Activated CD4-positive, alpha-beta T cell treated with anti-CD3 and anti-CD28 coated beads, Interleukin-10, Interleukin-2, amounts not matched to agents 100 ng/mL and 50 ng/mL, durations not matched to agents 16 hours and 8 hours (primary cell): Measurements from ENCODE around the gene ATP6V1G2.

Experiments
- DNase-seq: peaks from one replicate; pipeline ENCODE4 v3.0.0-alpha.2; 2020

ATP6V1G2 gene

GRCh38 chr6:31547727-31548543, 1.5 kb upstream of the ATP6V1G2 start:
- no peak for DNase-seq

- DNase-seq: peak; percentile 97
Measured at GRCh38 chr6:31546958-31547726, 734 bp upstream of the ATP6V1G2 start, which contains the start of gene NFKBIL1. NFKBIL1 (plus strand) TSS chr6:31547608; CDS start chr6:31547695, 87 bp downstream.

- no peak for DNase-seq
Measured at GRCh38 chr6:31545291-31545690, 1.1 kb downstream of the ATP6V1G2 start.

- no peak for DNase-seq
Measured at GRCh38 chr6:31544676-31545075, 1.7 kb downstream of the ATP6V1G2 start.

- no peak for DNase-seq
Measured at GRCh38 chr6:31543639-31544038, 2.8 kb downstream of the ATP6V1G2 start.

- peak; percentile 98 for DNase-seq
Measured at GRCh38 chr6:31541658-31542521, 4.5 kb downstream of the ATP6V1G2 start, which contains the start of gene DDX39B. DDX39B (minus strand) TSS chr6:31542003; CDS start chr6:31540532, 1,471 bp downstream.

- peak; percentile 76 for DNase-seq
Measured at GRCh38 chr6:31541059-31541657, 5.2 kb downstream of the ATP6V1G2 start.

- no peak for DNase-seq
Measured at GRCh38 chr6:31540640-31541039, 5.8 kb downstream of the ATP6V1G2 start.

GRCh38 chr6:31538805-31539400, 7.5 kb downstream of the ATP6V1G2 start:
- DNase-seq: no peak

GRCh38 chr6:31535538-31536324, 10.7 kb downstream of the ATP6V1G2 start:
- DNase-seq: no peak

GRCh38 chr6:31534521-31535040, 11.8 kb downstream of the ATP6V1G2 start:
- DNase-seq: no peak

GRCh38 chr6:31534011-31534410, 12.4 kb downstream of the ATP6V1G2 start:
- DNase-seq: no peak

- peak; percentile 38 for DNase-seq
Measured at GRCh38 chr6:31533455-31533841, 13.0 kb downstream of the ATP6V1G2 start.

- DNase-seq: no peak
Measured at GRCh38 chr6:31532644-31533454, 13.6 kb downstream of the ATP6V1G2 start.

GRCh38 chr6:31531771-31532643, 14.4 kb downstream of the ATP6V1G2 start:
- DNase-seq: no peak

GRCh38 chr6:31531162-31531561, 15.2 kb downstream of the ATP6V1G2 start:
- no peak for DNase-seq

- no peak for DNase-seq
Measured at GRCh38 chr6:31530659-31531058, 15.7 kb downstream of the ATP6V1G2 start.

GRCh38 chr6:31529329-31530150, 16.9 kb downstream of the ATP6V1G2 start:
- DNase-seq: no peak
